HG02840 (cell line): ENCODE measurements around the gene SLC22A4.

Experiments
- ATAC-seq: cut with Tn5 transposase; IDR thresholded peaks from one replicate; pipeline ENCODE4 v1.9.1; 2021; ENCODE audit warnings: mild to moderate bottlenecking, moderate library complexity, moderate number of reproducible peaks; ENCODE audit not compliant: unreplicated experiment, low FRiP score

Gene SLC22A4

GRCh38 chr5:132272311-132273210 lies 21.6 kb upstream of the SLC22A4 start:
- ATAC-seq, result no peak

GRCh38 chr5:132273631-132274030 lies 20.6 kb upstream of the SLC22A4 start:
- ATAC-seq, result no peak

DNA sequence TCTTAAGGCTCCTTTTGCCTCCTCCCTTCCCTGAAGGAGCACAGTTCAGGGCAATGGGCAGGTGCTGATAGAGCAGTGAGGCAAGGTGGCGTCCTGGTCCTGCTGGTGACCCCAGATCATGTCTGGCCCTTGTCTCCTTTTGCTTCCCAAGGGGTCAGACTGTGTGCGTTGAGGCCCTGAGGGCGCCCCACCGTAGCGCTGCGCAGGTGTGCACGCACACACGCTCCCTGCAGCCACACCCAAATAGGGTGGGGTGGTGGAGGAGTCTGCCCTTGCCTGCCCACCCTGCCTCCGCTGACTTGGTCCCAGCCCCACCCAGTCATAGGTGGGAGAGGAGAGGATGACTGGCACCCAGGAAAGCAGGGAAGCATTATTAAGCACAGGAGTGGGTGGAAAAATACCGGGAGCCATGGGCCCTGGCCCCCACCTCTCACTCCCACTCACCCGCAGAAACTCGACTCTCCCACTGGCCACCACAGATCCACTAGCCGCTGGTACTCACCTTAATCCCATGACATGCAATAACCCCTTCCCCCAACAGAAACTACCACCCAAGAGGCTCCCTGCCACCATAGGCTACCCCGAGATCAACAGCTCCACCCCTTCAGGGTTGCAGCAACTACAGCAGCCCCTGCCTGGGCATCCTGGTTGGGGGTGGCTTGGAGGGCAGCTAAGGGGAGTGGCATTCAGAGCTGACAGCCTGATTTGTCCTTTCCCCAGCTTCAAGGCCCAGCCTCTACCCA lies 20.0 kb upstream of the SLC22A4 start:
- ATAC-seq, result no peak

DNA sequence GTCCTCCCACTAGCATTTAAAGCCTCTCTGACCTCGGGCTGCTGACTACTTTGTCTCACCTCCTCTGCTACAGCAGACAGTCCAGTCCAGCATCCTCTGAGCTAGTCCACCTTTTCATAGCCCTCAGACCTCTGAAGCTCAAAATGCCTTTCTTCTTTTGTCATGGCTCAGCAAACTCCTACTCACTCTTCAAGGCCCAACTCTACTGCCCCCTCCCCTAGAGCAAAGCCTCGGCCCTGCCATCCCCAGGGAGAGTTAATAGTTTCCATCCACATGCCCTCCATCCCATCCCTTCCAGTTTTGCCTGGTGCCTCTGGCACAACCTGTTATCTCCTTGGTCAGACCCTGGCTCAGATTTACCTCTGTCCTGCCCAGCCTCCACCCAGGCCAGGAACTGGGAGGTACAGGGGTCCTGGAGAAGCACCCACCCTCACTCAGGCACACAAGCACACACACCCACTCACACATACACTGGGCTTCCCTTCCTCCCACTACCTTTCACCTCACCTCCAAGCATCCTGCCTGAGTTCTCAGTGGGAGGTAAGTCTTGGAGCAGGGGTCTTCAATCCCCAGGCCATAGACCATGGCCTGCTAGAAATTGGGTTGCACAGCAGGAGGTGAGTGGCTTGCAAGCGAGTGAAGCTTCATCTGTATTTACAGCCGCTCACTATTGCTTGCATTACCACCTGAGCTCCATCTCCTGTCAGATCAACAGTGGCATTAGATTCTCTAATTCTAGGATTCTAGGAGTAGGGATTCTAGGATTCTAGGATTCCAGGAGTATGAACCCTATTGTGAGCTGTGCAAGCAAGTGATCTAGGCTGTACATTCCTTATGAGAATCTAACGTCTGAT lies 18.6 kb upstream of the SLC22A4 start:
- no peak for ATAC-seq

GRCh38 chr5:132277256-132277655 lies 16.9 kb upstream of the SLC22A4 start:
- ATAC-seq, result no peak

- ATAC-seq, result no peak
Measured at GRCh38 chr5:132277971-132278853, 16.0 kb upstream of the SLC22A4 start.

DNA sequence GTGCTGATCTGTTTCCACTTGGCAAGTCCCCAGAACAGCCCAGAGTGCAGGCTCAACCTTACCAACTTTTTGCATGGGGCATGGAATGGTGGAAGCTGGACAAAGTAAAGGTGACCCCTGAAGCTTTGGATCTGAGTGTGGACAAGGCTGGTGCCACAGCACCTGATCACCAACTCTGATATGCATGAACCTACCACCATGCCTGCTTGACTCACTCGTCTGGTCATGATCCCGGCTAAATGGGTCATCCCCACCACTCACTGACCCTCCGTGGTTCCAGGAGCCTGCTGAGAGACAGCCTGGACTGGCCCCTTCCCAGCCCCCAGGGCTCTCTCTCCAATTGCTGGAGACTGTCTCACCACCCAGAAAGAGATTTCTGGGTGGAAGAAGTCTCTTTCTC lies 14.4 kb upstream of the SLC22A4 start:
- ATAC-seq, result no peak

DNA sequence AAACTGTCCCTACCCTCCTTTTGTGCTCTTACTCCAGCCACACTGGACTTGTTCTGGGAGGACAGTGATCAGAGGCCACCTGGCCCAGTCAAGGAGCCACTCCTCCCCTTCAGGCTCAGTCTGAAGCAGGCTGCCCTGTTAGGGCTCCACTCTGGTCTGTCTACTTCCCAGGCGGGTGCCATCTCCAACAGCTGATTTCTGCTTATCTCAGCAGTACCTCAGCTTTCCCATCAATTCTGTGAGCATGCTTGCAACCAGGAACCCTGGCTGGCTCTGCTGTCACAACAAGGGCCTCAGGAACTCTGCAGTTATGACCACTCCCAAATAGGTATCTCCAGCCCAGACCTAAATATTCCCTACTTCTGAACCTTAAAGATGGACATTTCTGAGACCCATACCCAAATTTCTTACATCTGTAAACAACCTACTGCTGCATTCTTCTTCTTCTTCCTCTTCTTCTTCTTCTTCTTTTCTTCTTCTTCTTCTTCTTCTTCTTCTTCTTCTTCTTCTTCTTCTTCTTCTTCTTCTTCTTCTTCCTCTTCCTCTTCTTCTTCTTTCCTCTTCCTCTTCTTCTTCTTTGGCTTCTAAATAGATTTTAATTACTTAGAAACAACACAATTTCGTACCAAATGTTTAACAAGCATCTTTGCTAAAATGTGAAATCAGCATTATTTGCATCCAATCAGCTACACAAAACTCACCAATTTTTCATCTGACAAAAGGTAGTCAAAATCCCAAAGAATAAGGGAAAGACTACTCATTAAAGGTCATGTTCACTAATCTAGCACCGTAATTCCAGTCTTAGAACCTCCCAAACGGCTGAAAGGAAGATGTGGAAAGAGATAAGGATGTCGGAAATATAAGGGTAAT lies 13.6 kb upstream of the SLC22A4 start:
- ATAC-seq, result no peak

- ATAC-seq, result no peak
Measured at GRCh38 chr5:132281856-132282614, 12.2 kb upstream of the SLC22A4 start.

DNA sequence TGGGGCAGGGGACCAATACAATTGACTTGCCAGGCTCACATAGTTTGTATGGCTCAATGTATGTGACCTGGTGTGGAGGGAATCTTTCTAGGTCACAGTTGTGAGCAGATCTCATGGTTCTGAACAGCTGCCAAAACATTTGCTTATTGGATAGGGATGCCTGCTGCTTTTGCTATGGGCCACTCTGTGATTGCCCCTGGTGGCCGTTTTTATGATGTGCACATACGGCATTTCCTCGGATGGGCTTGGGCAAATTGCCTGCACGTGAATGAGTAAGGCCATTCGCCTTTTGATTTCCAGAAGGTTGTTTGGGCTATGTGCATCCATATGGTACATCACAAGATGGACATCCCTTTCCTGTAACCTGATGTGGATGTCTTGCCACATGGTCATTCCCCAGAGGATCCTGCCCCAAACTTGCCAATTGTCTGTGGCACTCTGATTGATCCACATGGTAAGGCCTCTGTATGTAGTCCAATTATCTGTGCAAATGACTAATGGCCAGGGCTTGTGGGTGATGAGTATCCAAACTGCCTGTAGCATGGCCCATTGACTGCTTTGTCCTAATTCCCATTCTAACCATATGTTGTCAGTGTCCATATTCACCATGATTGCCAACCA lies 10.7 kb upstream of the SLC22A4 start:
- ATAC-seq, result no peak

DNA sequence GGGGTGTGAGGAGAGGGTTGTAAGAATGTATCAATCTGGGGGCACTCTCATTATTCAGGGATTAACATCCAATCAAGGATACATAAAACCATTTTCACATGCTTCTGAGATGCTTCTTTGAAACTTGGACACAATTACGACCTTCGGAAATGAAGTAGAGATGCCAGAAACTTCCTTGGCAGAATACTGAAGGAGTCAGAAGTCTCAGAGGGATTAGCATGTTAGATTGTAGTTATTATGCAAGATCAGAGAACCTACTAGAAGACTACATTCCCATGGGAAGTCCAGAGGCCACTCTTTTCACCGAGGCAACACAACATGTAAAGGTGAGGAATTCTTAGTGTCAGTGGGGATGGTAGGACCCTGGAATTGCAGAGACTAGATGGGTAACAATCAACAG lies 5.1 kb upstream of the SLC22A4 start:
- no peak for ATAC-seq

GRCh38 chr5:132291026-132291425 lies 3.2 kb upstream of the SLC22A4 start:
- ATAC-seq, result no peak

DNA sequence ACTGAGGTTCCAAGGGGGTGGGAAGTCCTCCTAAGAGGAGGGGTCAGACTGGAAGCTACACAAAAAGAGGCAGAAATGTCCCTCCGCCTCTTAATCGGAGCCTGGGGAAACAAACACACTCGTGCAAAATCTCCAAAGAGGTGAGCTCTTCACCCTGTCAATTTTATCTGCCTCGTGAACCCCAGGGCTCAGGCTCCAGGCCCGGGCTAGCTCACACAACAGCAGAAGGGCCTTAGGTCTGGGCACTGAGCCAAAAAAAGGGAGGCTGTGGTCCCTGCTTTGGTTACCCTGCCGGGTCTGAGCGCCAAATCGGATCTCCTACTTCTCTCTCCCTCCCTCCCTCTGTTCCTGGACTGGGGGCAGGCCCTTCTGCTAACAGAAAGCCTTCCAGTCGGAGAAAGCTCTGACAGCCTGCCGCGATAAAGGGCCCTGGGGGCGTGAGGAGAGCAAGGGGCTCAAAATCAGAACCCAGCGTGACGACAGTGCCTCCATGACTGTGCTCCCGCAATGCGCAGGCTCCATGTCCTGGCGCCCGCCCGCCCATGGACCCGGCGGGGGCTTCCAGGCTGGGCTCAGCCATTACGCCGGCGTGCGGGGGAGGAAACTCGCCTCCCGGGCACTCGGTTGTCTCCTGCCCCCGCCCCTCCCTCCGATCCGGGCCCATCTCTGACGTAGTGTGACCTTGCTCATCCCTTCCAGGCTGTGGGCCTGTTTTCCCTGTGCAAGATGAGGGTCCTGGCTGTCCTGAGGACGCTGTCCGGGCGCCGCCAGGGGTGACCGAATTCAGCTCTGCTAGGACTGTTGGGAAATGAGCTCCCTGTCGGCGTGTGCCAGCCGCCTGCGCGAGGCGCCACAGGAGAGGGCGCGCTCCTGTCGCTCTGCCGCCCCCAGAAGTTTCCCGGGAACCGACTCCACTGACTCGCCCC lies 865 bp upstream of the SLC22A4 start:
- peak; percentile 38 for ATAC-seq

- ATAC-seq, result no peak
Measured at GRCh38 chr5:132294728-132295504, 722 bp downstream of the SLC22A4 start.

GRCh38 chr5:132295505-132296411 lies 1.6 kb downstream of the SLC22A4 start:
- no peak for ATAC-seq
